ENCODE results near the gene MRPL36. TPM values are rescaled to one million over a fixed set of nuclear protein-coding genes. Genes with fewer than 3 reads are reported as not detected.

The MRPL36 gene
- 73.9 and 101 TPM in 2 replicates for total RNA-seq
- polyA plus RNA-seq, result 195 and 206 TPM in 2 replicates

DNA sequence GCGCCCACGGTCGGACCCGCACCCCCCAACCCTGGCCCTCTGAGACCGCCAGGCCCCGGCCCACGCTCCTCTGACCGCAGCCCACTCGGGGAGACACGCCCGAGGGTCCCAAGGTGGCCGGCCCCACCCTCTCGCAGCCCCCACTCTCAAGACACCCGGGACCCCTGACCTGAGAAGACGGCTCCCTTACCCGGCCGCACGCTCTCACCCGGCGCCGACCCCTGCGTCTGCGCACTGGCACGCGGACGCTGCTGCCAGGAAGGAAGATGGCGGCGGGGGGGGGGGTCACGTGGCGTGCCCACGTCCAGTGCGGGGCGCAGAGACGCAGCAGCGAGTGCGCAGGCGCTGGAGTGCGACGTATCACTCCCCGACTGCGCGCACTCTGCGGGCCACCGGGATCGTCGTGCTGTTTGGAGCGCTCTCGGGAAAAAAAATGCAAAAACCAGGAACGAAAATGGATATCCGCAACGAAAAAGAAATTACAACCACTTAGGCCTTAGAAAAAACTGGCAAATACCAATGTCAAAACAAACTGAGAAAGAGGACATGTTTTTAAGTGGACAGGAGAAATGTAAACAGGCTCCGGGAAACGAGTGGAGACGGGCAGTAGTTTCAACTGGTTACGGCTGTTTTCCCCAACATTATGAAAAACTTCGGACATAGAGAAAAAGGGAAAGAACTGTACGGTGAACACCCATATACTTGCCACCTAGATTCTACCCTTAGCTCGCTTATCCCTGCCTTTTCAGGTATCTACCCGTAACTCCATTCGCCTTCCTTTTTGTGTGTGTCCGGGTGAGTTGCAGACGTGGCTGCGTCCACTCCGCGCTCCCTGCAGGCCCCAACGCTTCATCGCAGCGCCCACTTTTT, at the start of gene MRPL36:
TSS of gene MRPL36 (minus strand) at position 236 of the 870 bp plus-strand sequence. CDS start 902 bp downstream, outside the sequence.
- peak within 1 kb of the TSS; percentile 94 for H3K27ac ChIP-seq
- no peaks in the 10 kb centered on the region for H3K27me3 ChIP-seq
- H3K9me3 ChIP-seq (ENCODE audit: low read depth), result no peaks in the 10 kb centered on the region
- DNase-seq (ENCODE audit: low read depth in 1 of 2, low spot score in 1 of 2), result peak; percentile 94
- TF ChIP-seq, protein P1, sequence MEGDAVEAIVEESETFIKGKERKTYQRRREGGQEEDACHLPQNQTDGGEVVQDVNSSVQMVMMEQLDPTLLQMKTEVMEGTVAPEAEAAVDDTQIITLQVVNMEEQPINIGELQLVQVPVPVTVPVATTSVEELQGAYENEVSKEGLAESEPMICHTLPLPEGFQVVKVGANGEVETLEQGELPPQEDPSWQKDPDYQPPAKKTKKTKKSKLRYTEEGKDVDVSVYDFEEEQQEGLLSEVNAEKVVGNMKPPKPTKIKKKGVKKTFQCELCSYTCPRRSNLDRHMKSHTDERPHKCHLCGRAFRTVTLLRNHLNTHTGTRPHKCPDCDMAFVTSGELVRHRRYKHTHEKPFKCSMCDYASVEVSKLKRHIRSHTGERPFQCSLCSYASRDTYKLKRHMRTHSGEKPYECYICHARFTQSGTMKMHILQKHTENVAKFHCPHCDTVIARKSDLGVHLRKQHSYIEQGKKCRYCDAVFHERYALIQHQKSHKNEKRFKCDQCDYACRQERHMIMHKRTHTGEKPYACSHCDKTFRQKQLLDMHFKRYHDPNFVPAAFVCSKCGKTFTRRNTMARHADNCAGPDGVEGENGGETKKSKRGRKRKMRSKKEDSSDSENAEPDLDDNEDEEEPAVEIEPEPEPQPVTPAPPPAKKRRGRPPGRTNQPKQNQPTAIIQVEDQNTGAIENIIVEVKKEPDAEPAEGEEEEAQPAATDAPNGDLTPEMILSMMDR (IDR thresholded peaks at IDR 0.05; ENCODE audit: low read depth, low read length), result no peak
- peaks cover 26% of the 10 kb centered on the region for H3K36me3 ChIP-seq
- H3K4me1 ChIP-seq (ENCODE audit: low read depth), result peaks cover 38% of the 10 kb centered on the region
- peak within 1 kb of the TSS; percentile 58 for H3K4me3 ChIP-seq

DNA sequence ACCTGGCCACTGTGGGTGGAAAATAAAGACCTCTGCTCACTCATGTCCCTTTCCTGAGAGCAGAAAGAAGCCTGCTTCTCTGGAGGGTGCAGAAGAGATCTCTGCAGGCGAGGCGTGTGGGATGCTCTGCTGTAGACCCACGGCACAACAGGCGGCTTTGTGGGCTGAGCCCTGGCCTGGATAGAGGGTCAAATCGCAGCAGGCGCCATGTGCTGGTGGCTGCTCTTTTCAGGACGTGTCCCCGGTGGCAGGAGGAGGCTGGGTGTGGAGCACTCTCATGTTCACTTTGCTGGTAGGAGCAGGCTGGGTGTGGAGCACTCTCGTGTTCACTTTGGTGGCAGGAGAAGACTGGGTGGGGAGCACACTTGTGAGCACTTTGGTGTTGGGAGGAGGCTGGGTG, 48.0 kb upstream of the MRPL36 start:
- Histone ChIP-seq H3K36me3 (no peaks in the 10 kb centered on the region), H3K27me3 (no peaks in the 10 kb centered on the region), H3K9me3 (ENCODE audit: low read depth) (no peaks in the 10 kb centered on the region), H3K4me1 (ENCODE audit: low read depth) (peaks cover 26% of the 10 kb centered on the region), H3K27ac (no peak overlapping the region), H3K4me3 (no peak overlapping the region)
- DNase-seq (ENCODE audit: low read depth in 1 of 2, low spot score in 1 of 2), result no peak
- TF ChIP-seq, protein P1 (IDR thresholded peaks at IDR 0.05; ENCODE audit: low read depth, low read length), result no peak

DNA sequence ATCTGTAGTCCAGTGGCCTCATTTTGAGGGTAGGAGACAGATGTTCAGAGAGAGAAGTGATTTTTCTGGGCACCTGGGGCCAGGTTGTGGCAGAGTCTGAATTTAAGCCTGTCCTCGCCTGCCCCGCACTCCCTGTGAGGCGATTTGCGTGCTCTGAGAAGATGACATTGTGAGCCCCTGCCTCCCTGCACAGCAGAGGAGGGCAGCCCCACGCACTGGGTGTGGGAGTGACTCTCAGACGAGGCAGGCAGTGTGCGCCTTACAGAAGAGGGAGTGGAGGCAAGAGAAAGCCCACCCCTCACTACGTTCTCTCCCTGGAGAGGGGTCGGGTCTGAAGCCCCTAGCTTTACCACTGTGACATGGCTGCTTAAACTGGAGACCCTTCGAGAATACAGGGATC, 47.4 kb upstream of the MRPL36 start:
- Histone ChIP-seq H3K9me3 (ENCODE audit: low read depth) (no peaks in the 10 kb centered on the region), H3K27ac (no peak overlapping the region), H3K4me3 (no peak overlapping the region), H3K27me3 (no peaks in the 10 kb centered on the region), H3K36me3 (no peaks in the 10 kb centered on the region), H3K4me1 (ENCODE audit: low read depth) (peaks cover 25% of the 10 kb centered on the region)
- TF ChIP-seq, protein P1 (IDR thresholded peaks at IDR 0.05; ENCODE audit: low read depth, low read length), result no peak
- no peak for DNase-seq (ENCODE audit: low read depth in 1 of 2, low spot score in 1 of 2)

DNA sequence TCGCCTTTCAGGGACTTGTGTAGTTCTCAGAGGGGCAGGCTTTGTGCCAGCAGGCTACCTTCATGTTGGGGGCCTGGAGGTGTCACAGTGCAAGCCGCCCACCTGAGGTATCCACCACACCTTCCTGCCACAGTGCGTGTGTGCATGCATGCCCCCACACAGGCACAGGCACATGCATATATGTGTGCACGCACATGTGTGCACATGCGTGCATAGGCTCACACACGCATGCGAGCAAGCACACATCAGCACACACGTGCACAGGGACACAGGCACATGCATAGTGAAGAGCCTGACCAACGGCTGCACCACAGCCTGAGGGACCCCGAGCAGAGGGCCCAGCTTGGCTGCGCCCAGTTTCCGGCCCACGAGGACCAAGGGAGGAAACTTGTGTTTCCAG, 46.9 kb upstream of the MRPL36 start:
- H3K9me3 ChIP-seq (ENCODE audit: low read depth), result no peaks in the 10 kb centered on the region
- TF ChIP-seq, protein P1 (IDR thresholded peaks at IDR 0.05; ENCODE audit: low read depth, low read length), result no peak
- no peak overlapping the region for H3K27ac ChIP-seq
- H3K36me3 ChIP-seq, result no peaks in the 10 kb centered on the region
- H3K4me3 ChIP-seq, result no peak overlapping the region
- DNase-seq (ENCODE audit: low read depth in 1 of 2, low spot score in 1 of 2), result no peak
- H3K27me3 ChIP-seq, result no peaks in the 10 kb centered on the region
- peaks cover 25% of the 10 kb centered on the region for H3K4me1 ChIP-seq (ENCODE audit: low read depth)

DNA sequence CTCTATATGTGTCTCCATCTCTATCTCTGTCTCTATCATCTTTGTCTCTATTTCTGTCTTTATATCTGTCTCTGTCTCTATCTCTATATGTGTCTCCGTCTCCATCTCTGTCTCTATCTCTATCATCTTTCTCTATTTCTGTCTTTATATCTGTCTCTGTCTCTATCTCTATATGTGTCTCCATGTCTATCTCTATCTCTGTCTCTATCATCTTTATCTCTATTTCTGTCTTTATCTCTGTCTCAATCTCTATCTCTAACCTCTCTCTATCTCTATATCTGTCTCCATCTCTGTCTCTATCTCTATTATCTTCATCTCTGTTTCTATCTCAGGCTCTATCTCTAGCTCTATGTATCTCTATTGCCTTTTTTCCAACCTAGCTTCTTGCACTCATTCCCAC, 46.1 kb upstream of the MRPL36 start:
- no peak for DNase-seq (ENCODE audit: low read depth in 1 of 2, low spot score in 1 of 2)
- TF ChIP-seq, protein P1 (IDR thresholded peaks at IDR 0.05; ENCODE audit: low read depth, low read length), result no peak
- H3K27ac ChIP-seq, result no peak overlapping the region
- no peaks in the 10 kb centered on the region for H3K9me3 ChIP-seq (ENCODE audit: low read depth)
- H3K4me3 ChIP-seq, result no peak overlapping the region
- H3K27me3 ChIP-seq, result no peaks in the 10 kb centered on the region
- H3K36me3 ChIP-seq, result no peaks in the 10 kb centered on the region
- H3K4me1 ChIP-seq (ENCODE audit: low read depth), result peaks cover 22% of the 10 kb centered on the region

All from cardiac muscle cell (in vitro differentiated cells and primary cell).